Measurements from ENCODE around the gene LCE7A.
A peak's percentile ranks its signal among the peaks of the same experiment; 100 is the strongest.

LCE7A gene, protein sequence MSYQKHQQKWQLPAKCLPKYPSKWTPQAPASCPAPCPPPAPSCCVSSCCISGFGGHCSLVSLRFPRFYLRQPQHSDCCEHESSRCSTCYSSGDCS

DNA sequence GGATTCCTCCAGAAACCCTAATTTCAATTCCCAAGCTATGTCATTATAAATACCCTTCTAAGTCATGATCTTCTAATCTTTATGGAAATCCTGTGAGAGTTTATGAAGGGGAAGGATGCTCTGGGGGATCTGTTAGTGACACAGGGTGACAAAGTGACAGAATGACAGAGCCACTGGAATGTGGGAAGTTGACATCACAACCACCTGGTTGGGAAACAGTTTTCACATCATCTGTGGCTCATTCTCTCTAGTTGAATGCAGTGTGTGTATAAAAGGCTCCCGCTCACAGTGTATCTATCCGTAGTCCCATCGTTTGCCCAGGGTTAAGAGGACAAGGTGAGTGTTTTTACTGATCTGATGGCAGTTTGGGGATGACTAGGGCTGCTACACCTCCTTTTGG lies at the start of gene LCE7A:
Gene LCE7A (plus strand): TSS at position 301 of the 400 bp plus-strand sequence. CDS start 702 bp downstream, outside the sequence.
- no peak for DNase-seq (ENCODE audit: low spot score)

DNA sequence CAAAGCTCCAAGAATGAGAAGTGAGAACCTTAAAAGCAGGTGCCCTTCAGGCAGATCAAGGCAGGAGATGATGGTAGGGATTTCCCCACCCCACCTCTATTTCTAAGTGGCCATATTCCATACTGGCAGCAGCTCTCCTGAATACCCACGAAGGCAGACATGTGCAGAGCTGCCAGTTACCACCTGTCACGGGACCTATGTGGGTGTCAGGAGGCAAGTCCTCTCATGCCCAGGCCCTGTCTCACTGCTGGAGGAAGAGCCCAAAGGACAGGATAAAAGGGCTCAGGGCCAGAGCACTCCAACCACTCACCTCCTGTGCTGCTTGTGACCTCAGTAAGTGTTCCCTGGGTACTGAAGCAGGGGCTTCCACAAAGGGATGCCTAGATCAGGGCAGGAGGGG lies 48.7 kb upstream of the LCE7A start:
- DNase-seq (ENCODE audit: low spot score): no peak

DNA sequence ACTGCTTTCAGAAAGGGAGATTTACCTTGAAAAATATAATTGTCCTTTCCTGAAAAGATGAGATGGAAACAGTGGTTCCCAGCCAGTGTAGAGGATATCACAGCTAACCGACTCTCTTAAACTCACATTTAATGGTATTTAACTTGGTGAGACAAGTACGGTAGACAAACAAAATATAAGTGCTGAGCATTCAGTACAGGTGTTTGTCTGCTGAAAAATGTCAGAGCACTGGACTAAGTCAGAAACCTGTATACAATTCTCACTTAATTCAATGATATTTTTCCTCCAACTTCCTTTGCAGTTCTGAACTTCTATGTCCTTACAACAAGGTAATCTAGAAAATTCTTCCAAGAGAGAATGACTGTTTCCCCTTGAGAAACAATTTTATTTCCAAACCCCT lies 48.1 kb upstream of the LCE7A start, which contains the start of gene LCE1B:
Gene LCE1B (plus strand): TSS at position 301 of the 400 bp plus-strand sequence. CDS start 476 bp downstream, outside the sequence.
- DNase-seq (ENCODE audit: low spot score): no peak

GRCh38 chr1:152817309-152817708 lies 42.5 kb upstream of the LCE7A start:
- DNase-seq (ENCODE audit: low spot score): no peak

DNA sequence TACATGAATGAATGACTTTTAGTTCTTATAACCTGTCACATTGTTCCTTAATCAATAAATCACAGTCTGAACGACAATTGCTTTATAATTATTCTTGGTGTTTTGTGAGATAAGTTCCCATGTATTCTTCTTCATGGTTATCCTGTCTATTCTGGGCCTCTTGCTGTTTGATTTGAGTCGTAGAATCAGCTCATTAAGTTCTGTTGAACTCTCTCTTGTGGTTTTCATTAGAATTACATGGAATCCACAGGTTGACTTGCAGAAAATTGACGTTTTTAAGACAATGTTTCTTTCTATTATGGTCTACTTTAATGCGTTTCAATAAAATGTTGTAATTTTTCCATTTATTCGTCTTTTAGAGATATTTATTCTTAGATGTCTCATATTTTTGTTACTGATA lies 36.5 kb upstream of the LCE7A start:
- DNase-seq (ENCODE audit: low spot score): no peak

GRCh38 chr1:152824964-152825363 lies 34.8 kb upstream of the LCE7A start:
- DNase-seq (ENCODE audit: low spot score): no peak

DNA sequence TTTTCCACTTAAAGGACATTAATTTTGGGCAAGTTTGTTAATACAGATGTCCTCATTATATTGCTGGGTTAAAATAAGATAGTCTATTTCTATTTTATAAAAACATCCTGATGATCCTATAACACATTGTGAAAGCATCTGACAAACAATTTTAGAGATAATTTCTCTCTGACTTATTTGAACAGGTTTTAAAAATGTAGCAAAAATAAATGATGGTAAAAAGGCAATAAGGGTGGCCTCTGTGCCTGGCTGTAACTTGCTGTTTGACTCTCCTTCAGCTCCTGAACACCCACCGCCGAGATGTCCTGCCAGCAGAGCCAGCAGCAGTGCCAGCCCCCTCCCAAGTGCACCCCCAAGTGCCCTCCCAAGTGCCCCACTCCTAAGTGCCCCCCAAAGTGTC lies 32.6 kb upstream of the LCE7A start, which contains the start of gene LCE1A:
Gene LCE1A (plus strand): TSS at position 301 of the 400 bp plus-strand sequence. CDS start 0 bp downstream, at position 301.
- DNase-seq (ENCODE audit: low spot score): no peak

- DNase-seq (ENCODE audit: low spot score): no peak
Observed at GRCh38 chr1:152836870-152837269, 22.9 kb upstream of the LCE7A start.

- no peak for DNase-seq (ENCODE audit: low spot score)
Observed at GRCh38 chr1:152842556-152842955, 17.2 kb upstream of the LCE7A start, which contains the start of gene LCE6A. Gene LCE6A, plus strand, starts transcription at chr1:152842856. Its CDS starts 665 bp downstream, at chr1:152843521.

- no peak for DNase-seq (ENCODE audit: low spot score)
Observed at GRCh38 chr1:152855661-152856060, 4.1 kb upstream of the LCE7A start.

GRCh38 chr1:152858062-152858461 lies 1.7 kb upstream of the LCE7A start:
- DNase-seq (ENCODE audit: low spot score): no peak

GRCh38 chr1:152860129-152860528 lies 333 bp downstream of the LCE7A start:
- DNase-seq (ENCODE audit: low spot score): no peak

- DNase-seq (ENCODE audit: low spot score): no peak
Observed at GRCh38 chr1:152861374-152861773, 1.6 kb downstream of the LCE7A start.

- no peak for DNase-seq (ENCODE audit: low spot score)
Observed at GRCh38 chr1:152864443-152864842, 4.6 kb downstream of the LCE7A start.

DNA sequence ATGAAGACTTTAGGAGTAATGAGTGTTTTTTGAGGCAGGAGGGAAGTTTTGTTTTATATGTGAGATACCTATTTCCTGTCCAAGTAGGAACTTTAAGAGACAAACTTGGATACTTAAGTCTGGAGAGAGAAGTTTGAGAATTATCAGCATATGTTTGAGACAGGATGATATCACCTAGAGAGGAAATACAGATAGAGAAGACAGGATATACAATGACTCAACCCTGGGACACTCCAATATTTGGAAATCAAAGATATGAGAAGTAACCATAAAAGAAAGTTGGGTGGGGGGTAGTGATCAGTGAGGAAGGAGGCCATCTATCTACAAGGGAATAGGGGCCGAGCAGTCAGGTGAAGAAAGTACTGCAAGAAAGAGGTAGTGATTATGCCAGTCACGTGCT lies 6.5 kb downstream of the LCE7A start:
- no peak for DNase-seq (ENCODE audit: low spot score)

DNA sequence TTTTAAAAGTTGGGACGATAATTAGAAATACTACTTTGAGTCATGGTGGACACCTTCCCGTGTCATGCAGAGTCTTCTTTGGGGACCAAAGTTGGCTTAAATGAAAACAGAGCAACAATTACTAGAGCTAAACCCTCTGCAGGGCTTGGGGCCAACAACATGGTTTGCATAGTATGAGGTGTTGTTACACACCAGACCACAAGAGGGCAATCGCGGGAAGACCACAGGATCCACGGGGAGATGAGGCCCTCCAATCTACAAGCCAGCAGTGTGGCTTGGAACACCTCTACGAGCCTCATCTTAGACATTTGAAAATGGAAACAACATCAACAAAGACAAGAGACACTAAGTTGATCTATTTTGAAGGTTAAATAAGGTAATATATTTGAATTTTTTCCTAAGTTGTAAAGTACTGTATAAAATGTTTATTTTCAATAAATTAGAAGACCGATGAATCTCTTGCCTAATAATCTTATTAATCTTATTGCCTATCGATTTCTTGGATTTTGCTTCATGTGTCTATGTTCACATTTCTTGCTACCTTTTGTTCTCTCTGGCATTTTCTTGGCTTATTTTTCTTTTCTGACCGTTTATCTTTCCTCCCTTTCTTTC lies 10.1 kb downstream of the LCE7A start:
- DNase-seq (ENCODE audit: low spot score): peak; percentile 72

DNA sequence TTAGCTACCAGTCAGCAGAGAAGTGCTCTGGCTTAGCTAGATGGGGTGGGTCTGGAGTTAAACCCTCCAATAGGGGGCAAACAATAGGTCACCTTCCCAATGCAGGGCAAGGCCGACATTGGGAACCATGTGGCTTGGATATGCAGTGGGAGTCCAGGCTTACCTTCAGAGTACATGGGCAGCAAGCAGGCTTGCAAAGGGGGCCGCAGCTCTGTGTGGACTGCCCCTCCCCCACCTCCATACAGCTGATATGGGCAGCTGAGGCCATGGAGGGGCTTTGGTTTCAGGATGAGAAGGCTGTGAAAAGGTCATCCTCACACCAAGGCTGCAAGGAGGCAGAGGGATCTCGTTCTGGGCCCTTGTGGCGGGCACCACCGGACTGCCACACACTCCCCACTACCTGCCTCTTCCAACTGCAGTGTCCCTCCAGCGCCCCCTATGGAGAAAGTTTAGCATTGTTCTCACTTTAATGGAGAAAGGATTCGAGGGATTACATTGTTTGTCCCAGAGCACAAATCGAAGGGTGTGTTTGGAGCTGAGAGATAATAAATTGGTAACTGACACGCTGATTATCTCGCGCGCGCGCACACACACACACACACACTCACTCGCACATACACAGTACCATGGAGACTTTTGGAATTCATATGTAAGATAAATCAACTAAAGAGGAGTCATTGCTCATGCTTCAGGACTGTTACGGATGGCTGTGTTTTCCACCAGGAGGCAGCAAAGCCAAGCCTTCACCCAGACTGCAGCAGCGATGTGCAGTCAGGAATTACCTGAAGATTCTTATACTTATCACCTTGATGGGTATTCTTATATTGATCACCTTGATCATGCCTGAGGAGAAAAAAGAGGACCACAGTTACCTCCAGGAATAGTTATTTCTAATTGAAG lies 11.3 kb downstream of the LCE7A start:
- DNase-seq (ENCODE audit: low spot score): peak; percentile 17

DNA sequence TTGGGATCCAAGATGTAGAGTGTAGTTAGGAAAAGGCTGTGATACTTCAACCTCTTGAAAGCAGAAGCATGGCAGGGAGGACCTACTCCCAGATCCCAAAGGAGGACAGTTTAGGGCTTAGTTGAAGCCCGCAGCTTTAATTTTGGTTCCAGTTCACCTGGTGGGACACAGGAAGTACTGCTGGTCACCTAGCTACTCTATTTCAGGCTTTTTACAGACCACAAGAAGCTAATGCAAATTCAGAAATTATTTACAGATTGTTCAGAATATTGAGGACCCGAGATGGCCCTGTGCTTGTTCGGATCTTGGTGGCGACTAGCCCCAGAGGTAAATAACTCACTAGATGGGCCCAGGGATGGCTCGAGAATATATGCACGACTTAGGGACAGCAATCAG lies 11.9 kb downstream of the LCE7A start:
- no peak for DNase-seq (ENCODE audit: low spot score)

DNA sequence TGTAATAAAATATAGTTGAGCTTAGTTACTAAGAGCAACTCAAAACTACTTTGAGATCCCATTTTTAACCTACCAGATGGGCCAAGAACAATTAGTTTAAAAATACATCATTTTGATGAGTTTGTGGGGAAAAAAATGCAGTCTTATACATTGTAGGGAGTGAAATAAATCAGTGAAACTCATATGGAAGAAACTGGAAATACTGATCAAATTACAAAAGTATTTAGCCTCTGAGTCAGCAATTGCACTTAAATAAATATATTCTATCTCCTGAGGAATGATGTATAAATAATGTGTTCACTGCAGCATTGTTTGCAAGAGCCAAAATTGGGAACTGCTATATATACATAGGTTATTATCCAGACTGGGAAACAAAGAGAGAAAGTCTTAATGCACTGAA lies 13.7 kb downstream of the LCE7A start:
- DNase-seq (ENCODE audit: low spot score): no peak

DNA sequence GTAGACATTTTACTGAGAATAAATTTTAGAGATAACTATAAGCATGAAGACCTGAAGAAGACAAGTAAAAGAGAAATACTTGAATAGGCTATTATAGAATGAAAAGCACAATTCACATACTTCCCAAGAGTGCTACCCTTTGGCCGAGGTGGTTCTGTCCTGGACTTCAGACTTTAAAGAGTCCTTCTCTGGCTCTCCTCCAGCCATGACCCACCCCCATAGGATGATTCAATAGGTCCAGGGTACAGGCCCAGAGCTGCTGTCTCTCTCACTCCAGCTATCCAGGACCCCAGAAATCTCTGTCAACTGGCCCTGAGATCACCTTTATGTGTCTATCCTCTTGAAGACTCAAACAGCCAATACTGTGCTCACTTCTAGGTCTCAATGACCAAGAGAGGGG lies 17.0 kb downstream of the LCE7A start:
- no peak for DNase-seq (ENCODE audit: low spot score)

DNA sequence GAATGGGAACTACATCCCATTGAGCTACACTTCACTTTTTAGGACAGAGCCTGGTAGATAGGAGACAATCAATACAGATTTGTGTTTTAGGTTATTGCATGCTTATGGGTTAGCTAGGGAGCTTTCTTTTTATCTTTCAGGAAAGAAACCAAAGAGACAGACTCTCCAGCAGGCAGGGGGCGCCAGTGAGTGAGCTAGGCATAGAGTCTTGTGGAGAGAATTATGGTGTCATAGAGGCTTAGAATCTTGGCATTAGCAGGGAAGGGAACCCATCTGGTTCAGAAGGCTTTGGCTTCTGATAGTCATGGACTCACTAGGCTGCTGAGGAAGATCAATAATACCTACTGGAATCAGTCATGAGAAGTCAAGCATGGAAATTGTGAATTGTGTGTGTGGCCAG lies 18.2 kb downstream of the LCE7A start, which contains the start of gene SMCP:
Gene SMCP (plus strand): TSS at position 281 of the 400 bp plus-strand sequence. CDS start 6,101 bp downstream, outside the sequence.
- peak; percentile 17 for DNase-seq (ENCODE audit: low spot score)

DNA sequence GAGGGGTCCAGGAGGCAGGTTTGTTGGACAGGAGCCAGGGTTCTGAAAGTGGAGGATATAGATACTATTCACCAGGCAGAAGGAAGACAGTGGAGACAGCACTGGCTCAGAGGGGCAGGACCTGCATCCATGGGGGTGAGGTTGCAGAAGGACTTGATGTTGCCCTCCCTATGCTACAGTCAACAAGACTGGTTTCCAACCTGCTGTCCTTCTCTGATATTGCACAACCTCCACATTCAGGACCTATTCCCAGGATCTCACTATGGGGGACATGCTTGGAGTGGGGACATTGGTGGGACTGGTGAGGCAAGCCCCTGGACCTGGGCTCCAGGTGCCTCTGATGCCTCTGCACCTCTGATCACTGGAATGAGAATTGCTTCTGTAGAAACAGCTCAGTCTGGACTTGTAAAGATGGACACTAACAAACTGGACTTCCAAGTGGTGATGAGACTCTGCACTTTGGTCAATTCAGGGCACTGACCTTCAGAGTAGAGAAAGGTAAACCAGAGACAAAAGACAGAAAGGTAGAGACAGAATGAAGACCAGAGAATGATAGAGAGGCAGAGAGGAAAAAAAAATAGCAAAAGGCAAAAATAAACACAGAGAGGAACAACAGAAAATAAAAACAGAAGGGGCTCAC lies 19.9 kb downstream of the LCE7A start:
- DNase-seq (ENCODE audit: low spot score): no peak

All from activated CD4-positive, alpha-beta T cell treated with anti-CD3 and anti-CD28 coated beads, Interleukin-2, Interleukin-4, amounts not matched to agents 100 ng/mL and 50 ng/mL, durations not matched to agents 16 hours and 8 hours (primary cell).